HepG2 (cell line): ENCODE data around the gene CFTR. TPM values are rescaled to one million over a fixed set of nuclear protein-coding genes. Genes with fewer than 3 reads are reported as not detected.

Experiments
- FOSL2 ChIP-seq: sonication (generic); formaldehyde crosslinking; IDR thresholded peaks from 2 replicates; pipeline ENCODE4 v1.4.0; 2020; ENCODE audit warnings: missing genetic modification reagents
- NONO ChIP-seq, 2 experiments: fragments of 450-650 bp in 1 of 2; sonication (generic) in 1 of 2; formaldehyde crosslinking in 1 of 2; IDR thresholded peaks in 1 of 2; conservative IDR thresholded peaks in 1 of 2; 2 replicates each; pipeline versions ENCODE4 v1.6.1 to v1.8.0; 2017 to 2022; ENCODE audit warnings: mild to moderate bottlenecking in 1 of 2, missing genetic modification reagents in 1 of 2, moderate library complexity in 1 of 2
- SKI ChIP-seq: fragments of 450-650 bp; IDR thresholded peaks from one replicate; pipeline ENCODE4 v1.6.1; 2018; ENCODE audit warnings: mild to moderate bottlenecking; ENCODE audit not compliant: partially characterized antibody
- YEATS4 ChIP-seq: sonication (generic); formaldehyde crosslinking; IDR thresholded peaks from 2 replicates; pipeline ENCODE4 v1.4.0; 2020; ENCODE audit warnings: missing genetic modification reagents, borderline replicate concordance
- ZEB1 ChIP-seq: IDR thresholded peaks from 2 replicates; pipeline ENCODE4 v1.6.1; 2012; ENCODE audit warnings: mild to moderate bottlenecking, low read depth, inconsistent platforms; ENCODE audit not compliant: insufficient replicate concordance
- ZFX ChIP-seq: sonication (generic); formaldehyde crosslinking; IDR thresholded peaks from 2 replicates; pipeline ENCODE4 v1.4.0; 2020; ENCODE audit warnings: mild to moderate bottlenecking, low read depth, missing genetic modification reagents, moderate library complexity
- ZNF549 ChIP-seq: sonication (generic); formaldehyde crosslinking; IDR thresholded peaks from 2 replicates; pipeline ENCODE4 v1.5.0; 2020; ENCODE audit warnings: missing genetic modification reagents
- polyA plus RNA-seq, 8 experiments: library from polyadenylated mRNA; depleted of rRNA in 3 of 8; stranded (reverse) in 7 of 8; unstranded in 1 of 8; fragments of >200 nt; fragmentation: Illumina TruSeq in 4 of 8; extraction: Trizol in 4 of 8; gene quantifications; 2 replicates each; pipeline versions ENCODE4 v1.2.1 to v1.2.3, GENCODE V29; 2011 to 2016; ENCODE audit warnings: low read depth in 4 of 8, missing spikeins in 1 of 8, mixed read lengths in 1 of 8; ENCODE audit not compliant: insufficient read depth in 1 of 8
- total RNA-seq, 5 experiments: library from RNA; depleted of rRNA; stranded (reverse); fragments of >200 nt; fragmentation: Illumina TruSeq; extraction: Trizol; gene quantifications; 2 replicates each; pipeline ENCODE4 v1.2.3, GENCODE V29; 2016; ENCODE audit warnings: low read depth in 1 of 5
- TF ChIP-seq, protein P1 (sequence below): fragments of 450-650 bp; IDR thresholded peaks from 2 replicates; pipeline ENCODE4 v1.6.1; 2017; ENCODE audit warnings: mild to moderate bottlenecking
- TF ChIP-seq, protein P2 (sequence below): sonication (generic); formaldehyde crosslinking; IDR thresholded peaks from 2 replicates; pipeline ENCODE4 v1.8.0; 2022; ENCODE audit warnings: mild to moderate bottlenecking, missing genetic modification reagents
- TF ChIP-seq, protein P3 (sequence below): sonication (generic); formaldehyde crosslinking; IDR thresholded peaks from 2 replicates; pipeline ENCODE4 v1.4.0; 2020; ENCODE audit warnings: missing genetic modification reagents
- TF ChIP-seq, protein P4 (sequence below): IDR thresholded peaks from 2 replicates; pipeline ENCODE4 v1.6.1; 2018; ENCODE audit warnings: missing genetic modification reagents
- TF ChIP-seq, protein P5 (sequence below), 2 experiments: sonication (generic) in 1 of 2; formaldehyde crosslinking in 1 of 2; IDR thresholded peaks; 2 replicates each; pipeline versions ENCODE4 v1.4.0 to v1.6.1; 2016 to 2020; ENCODE audit warnings: borderline replicate concordance in 1 of 2, low read depth in 1 of 2, mild to moderate bottlenecking in 1 of 2, missing genetic modification reagents in 1 of 2

CFTR gene
- total and polyA plus RNA-seq, 2 of the 13 experiments (the other 11 are each of a cell fraction or from before 2014, with no cell fraction given), result not detected

DNA sequence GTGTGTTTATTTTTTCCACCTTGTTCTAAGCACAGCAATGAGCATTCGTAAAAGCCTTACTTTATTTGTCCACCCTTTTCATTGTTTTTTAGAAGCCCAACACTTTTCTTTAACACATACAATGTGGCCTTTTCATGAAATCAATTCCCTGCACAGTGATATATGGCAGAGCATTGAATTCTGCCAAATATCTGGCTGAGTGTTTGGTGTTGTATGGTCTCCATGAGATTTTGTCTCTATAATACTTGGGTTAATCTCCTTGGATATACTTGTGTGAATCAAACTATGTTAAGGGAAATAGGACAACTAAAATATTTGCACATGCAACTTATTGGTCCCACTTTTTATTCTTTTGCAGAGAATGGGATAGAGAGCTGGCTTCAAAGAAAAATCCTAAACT, 28.9 kb downstream of the CFTR start (continued):
- TF ChIP-seq, protein P1, sequence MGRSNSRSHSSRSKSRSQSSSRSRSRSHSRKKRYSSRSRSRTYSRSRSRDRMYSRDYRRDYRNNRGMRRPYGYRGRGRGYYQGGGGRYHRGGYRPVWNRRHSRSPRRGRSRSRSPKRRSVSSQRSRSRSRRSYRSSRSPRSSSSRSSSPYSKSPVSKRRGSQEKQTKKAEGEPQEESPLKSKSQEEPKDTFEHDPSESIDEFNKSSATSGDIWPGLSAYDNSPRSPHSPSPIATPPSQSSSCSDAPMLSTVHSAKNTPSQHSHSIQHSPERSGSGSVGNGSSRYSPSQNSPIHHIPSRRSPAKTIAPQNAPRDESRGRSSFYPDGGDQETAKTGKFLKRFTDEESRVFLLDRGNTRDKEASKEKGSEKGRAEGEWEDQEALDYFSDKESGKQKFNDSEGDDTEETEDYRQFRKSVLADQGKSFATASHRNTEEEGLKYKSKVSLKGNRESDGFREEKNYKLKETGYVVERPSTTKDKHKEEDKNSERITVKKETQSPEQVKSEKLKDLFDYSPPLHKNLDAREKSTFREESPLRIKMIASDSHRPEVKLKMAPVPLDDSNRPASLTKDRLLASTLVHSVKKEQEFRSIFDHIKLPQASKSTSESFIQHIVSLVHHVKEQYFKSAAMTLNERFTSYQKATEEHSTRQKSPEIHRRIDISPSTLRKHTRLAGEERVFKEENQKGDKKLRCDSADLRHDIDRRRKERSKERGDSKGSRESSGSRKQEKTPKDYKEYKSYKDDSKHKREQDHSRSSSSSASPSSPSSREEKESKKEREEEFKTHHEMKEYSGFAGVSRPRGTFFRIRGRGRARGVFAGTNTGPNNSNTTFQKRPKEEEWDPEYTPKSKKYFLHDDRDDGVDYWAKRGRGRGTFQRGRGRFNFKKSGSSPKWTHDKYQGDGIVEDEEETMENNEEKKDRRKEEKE, result no peak
- TF ChIP-seq ZEB1 (no peak), FOSL2 (CRISPR knock-in tag) (no peak), YEATS4 (CRISPR knock-in tag) (no peak), SKI (no peak), ZNF549 (CRISPR knock-in tag) (no peak), ZFX (no peak), NONO (IDR thresholded peaks at IDR 0.05) (no peak), NONO (CRISPR knock-in tag; conservative IDR thresholded peaks at IDR 0.05) (no peak)
- TF ChIP-seq, protein P2, sequence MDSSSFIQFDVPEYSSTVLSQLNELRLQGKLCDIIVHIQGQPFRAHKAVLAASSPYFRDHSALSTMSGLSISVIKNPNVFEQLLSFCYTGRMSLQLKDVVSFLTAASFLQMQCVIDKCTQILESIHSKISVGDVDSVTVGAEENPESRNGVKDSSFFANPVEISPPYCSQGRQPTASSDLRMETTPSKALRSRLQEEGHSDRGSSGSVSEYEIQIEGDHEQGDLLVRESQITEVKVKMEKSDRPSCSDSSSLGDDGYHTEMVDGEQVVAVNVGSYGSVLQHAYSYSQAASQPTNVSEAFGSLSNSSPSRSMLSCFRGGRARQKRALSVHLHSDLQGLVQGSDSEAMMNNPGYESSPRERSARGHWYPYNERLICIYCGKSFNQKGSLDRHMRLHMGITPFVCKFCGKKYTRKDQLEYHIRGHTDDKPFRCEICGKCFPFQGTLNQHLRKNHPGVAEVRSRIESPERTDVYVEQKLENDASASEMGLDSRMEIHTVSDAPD (CRISPR knock-in tag), result no peak
- TF ChIP-seq, protein P3, sequence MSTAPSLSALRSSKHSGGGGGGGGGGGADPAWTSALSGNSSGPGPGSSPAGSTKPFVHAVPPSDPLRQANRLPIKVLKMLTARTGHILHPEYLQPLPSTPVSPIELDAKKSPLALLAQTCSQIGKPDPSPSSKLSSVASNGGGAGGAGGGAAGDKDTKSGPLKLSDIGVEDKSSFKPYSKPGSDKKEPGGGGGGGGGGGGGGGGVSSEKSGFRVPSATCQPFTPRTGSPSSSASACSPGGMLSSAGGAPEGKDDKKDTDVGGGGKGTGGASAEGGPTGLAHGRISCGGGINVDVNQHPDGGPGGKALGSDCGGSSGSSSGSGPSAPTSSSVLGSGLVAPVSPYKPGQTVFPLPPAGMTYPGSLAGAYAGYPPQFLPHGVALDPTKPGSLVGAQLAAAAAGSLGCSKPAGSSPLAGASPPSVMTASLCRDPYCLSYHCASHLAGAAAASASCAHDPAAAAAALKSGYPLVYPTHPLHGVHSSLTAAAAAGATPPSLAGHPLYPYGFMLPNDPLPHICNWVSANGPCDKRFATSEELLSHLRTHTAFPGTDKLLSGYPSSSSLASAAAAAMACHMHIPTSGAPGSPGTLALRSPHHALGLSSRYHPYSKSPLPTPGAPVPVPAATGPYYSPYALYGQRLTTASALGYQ (CRISPR knock-in tag), result no peak
- TF ChIP-seq, protein P4, sequence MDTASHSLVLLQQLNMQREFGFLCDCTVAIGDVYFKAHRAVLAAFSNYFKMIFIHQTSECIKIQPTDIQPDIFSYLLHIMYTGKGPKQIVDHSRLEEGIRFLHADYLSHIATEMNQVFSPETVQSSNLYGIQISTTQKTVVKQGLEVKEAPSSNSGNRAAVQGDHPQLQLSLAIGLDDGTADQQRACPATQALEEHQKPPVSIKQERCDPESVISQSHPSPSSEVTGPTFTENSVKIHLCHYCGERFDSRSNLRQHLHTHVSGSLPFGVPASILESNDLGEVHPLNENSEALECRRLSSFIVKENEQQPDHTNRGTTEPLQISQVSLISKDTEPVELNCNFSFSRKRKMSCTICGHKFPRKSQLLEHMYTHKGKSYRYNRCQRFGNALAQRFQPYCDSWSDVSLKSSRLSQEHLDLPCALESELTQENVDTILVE, result no peak
- TF ChIP-seq, protein P5, sequence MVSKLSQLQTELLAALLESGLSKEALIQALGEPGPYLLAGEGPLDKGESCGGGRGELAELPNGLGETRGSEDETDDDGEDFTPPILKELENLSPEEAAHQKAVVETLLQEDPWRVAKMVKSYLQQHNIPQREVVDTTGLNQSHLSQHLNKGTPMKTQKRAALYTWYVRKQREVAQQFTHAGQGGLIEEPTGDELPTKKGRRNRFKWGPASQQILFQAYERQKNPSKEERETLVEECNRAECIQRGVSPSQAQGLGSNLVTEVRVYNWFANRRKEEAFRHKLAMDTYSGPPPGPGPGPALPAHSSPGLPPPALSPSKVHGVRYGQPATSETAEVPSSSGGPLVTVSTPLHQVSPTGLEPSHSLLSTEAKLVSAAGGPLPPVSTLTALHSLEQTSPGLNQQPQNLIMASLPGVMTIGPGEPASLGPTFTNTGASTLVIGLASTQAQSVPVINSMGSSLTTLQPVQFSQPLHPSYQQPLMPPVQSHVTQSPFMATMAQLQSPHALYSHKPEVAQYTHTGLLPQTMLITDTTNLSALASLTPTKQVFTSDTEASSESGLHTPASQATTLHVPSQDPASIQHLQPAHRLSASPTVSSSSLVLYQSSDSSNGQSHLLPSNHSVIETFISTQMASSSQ (IDR thresholded peaks at IDR 0.05; ENCODE audit: low read depth), result no peak
- TF ChIP-seq, protein P5 (CRISPR knock-in tag; IDR thresholded peaks at IDR 0.05; ENCODE audit: borderline replicate concordance), result no peak
- TF ChIP-seq, all 625 proteins: peak for 0
